Measurements from ENCODE around the gene CTAGE4.

- TF ChIP-seq CTCF (IDR thresholded peaks at IDR 0.05) (no peak), POLR2A (IDR thresholded peaks at IDR 0.05) (no peak)
Measured at GRCh38 chr7:144148224-144148827, 34.9 kb upstream of the CTAGE4 start.

Measured in uterus (tissue), 2 donors.